OCI-LY1 (cell line): Measurements from ENCODE around the gene KDM5B.

Experiments used
- H2AFZ ChIP-seq: fragments of 200-600 bp; sonication (generic), shearing (Covaris generic); 2 replicates; pipeline ENCODE4 v1.6.0; 2014; ENCODE audit warnings: antibody characterized with exemption, mild to moderate bottlenecking, low read length
- H3F3A ChIP-seq: fragments of 200-600 bp; sonication (generic), shearing (Covaris generic); 2 replicates; pipeline ENCODE4 v1.6.0; 2014; ENCODE audit warnings: mild to moderate bottlenecking, antibody characterized with exemption, low read length, moderate library complexity; ENCODE audit not compliant: insufficient read depth
- H3K27ac ChIP-seq: fragments of 200-600 bp; sonication (generic); 2 replicates; pipeline ENCODE4 v1.5.1; 2014; ENCODE audit warnings: low read length, mixed run types, mild to moderate bottlenecking, low read depth; ENCODE audit not compliant: poor library complexity, severe bottlenecking
- H3K27me3 ChIP-seq: fragments of 200-600 bp; sonication (generic); 2 replicates; pipeline ENCODE4 v1.6.0; 2014; ENCODE audit warnings: antibody characterized with exemption, mild to moderate bottlenecking, low read length, moderate library complexity; ENCODE audit not compliant: insufficient read depth
- H3K36me3 ChIP-seq: fragments of 200-600 bp; sonication (generic); 2 replicates; pipeline ENCODE4 v1.6.1; 2014; ENCODE audit warnings: mild to moderate bottlenecking, antibody characterized with exemption, low read length, moderate library complexity, mixed read lengths; ENCODE audit not compliant: insufficient read depth
- H3K4me1 ChIP-seq: fragments of 200-600 bp; sonication (generic); 2 replicates; pipeline ENCODE4 v1.5.1; 2014; ENCODE audit warnings: mild to moderate bottlenecking, low read length, moderate library complexity; ENCODE audit not compliant: insufficient read depth, severe bottlenecking
- H3K4me2 ChIP-seq: fragments of 200-600 bp; sonication (generic), shearing (Covaris generic); 2 replicates; pipeline ENCODE4 v1.6.1; 2014; ENCODE audit warnings: low read length
- H3K4me3 ChIP-seq: fragments of 200-600 bp; sonication (generic); 2 replicates; pipeline ENCODE4 v1.5.1; 2014; ENCODE audit warnings: low read length, low read depth, mild to moderate bottlenecking, mixed read lengths; ENCODE audit not compliant: poor library complexity, severe bottlenecking
- H3K79me2 ChIP-seq: fragments of 200-600 bp; shearing (Covaris generic); 2 replicates; pipeline ENCODE4 v1.6.1; 2016; ENCODE audit warnings: mixed run types, low read length, mixed read lengths; ENCODE audit not compliant: insufficient read depth
- H3K9ac ChIP-seq: fragments of 200-600 bp; sonication (generic), shearing (Covaris generic); 2 replicates; pipeline ENCODE4 v1.6.1; 2014; ENCODE audit warnings: mild to moderate bottlenecking, low read length, mixed read lengths
- H3K9me2 ChIP-seq: fragments of 200-600 bp; sonication (generic), shearing (Covaris generic); 2 replicates; pipeline ENCODE4 v1.6.1; 2014; ENCODE audit warnings: low read depth, mild to moderate bottlenecking, low read length, mixed read lengths
- H3K9me3 ChIP-seq: fragments of 200-600 bp; shearing (Covaris generic); 2 replicates; pipeline ENCODE4 v1.6.1; 2014; ENCODE audit warnings: low read length, mixed read lengths
- H4K20me1 ChIP-seq: fragments of 200-600 bp; sonication (generic), shearing (Covaris generic); 2 replicates; pipeline ENCODE4 v1.6.0; 2016; ENCODE audit warnings: mild to moderate bottlenecking, low read length; ENCODE audit not compliant: insufficient read depth
- CTCF ChIP-seq: fragments of 200-600 bp; sonication (generic), shearing (Covaris generic); IDR thresholded peaks from 2 replicates; pipeline ENCODE4 v1.5.1; 2017; ENCODE audit warnings: mild to moderate bottlenecking, antibody characterized with exemption, low read length, moderate library complexity, mixed read lengths
- EZH2 ChIP-seq: fragments of 200-600 bp; sonication (generic), shearing (Covaris generic); IDR thresholded peaks from 2 replicates; pipeline ENCODE4 v1.8.0; 2017; ENCODE audit warnings: borderline replicate concordance, mixed run types, mild to moderate bottlenecking, antibody characterized with exemption, low read length, moderate library complexity, mixed read lengths

The KDM5B gene

GRCh38 chr1:202692959-202693555 lies 115.2 kb downstream of the KDM5B start:
- Histone ChIP-seq H3K9me2 (no peaks in the 10 kb centered on the region), H3K9me3 (no peaks in the 10 kb centered on the region), H3K9ac (no peak overlapping the region), H3K4me1 (no peaks in the 10 kb centered on the region), H3K27me3 (0 out of 2 replicates have a peak, but pooled peaks cover 3% of the 10 kb centered on the region), H3F3A (no peaks in the 10 kb centered on the region), H2AFZ (no peak overlapping the region), H4K20me1 (no peaks in the 10 kb centered on the region; the same call in 1 of the 2 replicates), H3K4me3 (no peak overlapping the region), H3K27ac (no peak overlapping the region), H3K36me3 (no peaks in the 10 kb centered on the region), H3K4me2 (no peak overlapping the region), H3K79me2 (no peaks in the 10 kb centered on the region)
- peak; percentile 24; the same call in 1 of the 2 replicates for TF ChIP-seq CTCF
- no peak for TF ChIP-seq EZH2

GRCh38 chr1:202691816-202692215 lies 116.4 kb downstream of the KDM5B start:
- Histone ChIP-seq H3K4me2 (no peak overlapping the region), H3K27me3 (0 out of 2 replicates have a peak, but pooled peaks cover 3% of the 10 kb centered on the region), H3K9ac (no peak overlapping the region), H3K27ac (no peak overlapping the region), H4K20me1 (no peaks in the 10 kb centered on the region; the same call in 1 of the 2 replicates), H2AFZ (no peak overlapping the region), H3K9me3 (no peaks in the 10 kb centered on the region), H3F3A (no peaks in the 10 kb centered on the region), H3K9me2 (no peaks in the 10 kb centered on the region), H3K4me3 (no peak overlapping the region), H3K79me2 (no peaks in the 10 kb centered on the region), H3K4me1 (no peaks in the 10 kb centered on the region), H3K36me3 (no peaks in the 10 kb centered on the region)
- TF ChIP-seq EZH2: no peak
- TF ChIP-seq CTCF: no peak

- no peaks in the 10 kb centered on the region for H3K4me1 ChIP-seq
- no peak overlapping the region for H2AFZ ChIP-seq
- H3F3A ChIP-seq: no peaks in the 10 kb centered on the region
- no peak overlapping the region for H3K4me2 ChIP-seq
- no peaks in the 10 kb centered on the region for H3K36me3 ChIP-seq
- no peaks in the 10 kb centered on the region for H3K79me2 ChIP-seq
- H3K27me3 ChIP-seq: no peaks in the 10 kb centered on the region
- TF ChIP-seq EZH2 (no peak), CTCF (no peak)
- H3K9ac ChIP-seq: no peak overlapping the region
- H4K20me1 ChIP-seq: no peaks in the 10 kb centered on the region; the same call in 1 of the 2 replicates
- H3K9me2 ChIP-seq: no peaks in the 10 kb centered on the region
- H3K4me3 ChIP-seq: no peak overlapping the region
- H3K27ac ChIP-seq: no peak overlapping the region
- H3K9me3 ChIP-seq: no peaks in the 10 kb centered on the region
Observed at GRCh38 chr1:202689493-202690342, 118.5 kb downstream of the KDM5B start.
